K562 (cell line): Measurements from ENCODE around the gene RPL27. TPM values are rescaled to one million over a fixed set of nuclear protein-coding genes. Genes with fewer than 3 reads are reported as not detected.

Experiments
- ARHGAP35 ChIP-seq: fragments of 450-650 bp; IDR thresholded peaks from 2 replicates; pipeline ENCODE4 v1.6.1; 2018; ENCODE audit not compliant: partially characterized antibody
- BCOR ChIP-seq: fragments of 450-650 bp; IDR thresholded peaks from 2 replicates; pipeline ENCODE4 v1.6.1; 2016
- CBX1 ChIP-seq: sonication (generic); IDR thresholded peaks from 2 replicates; pipeline ENCODE4 v1.6.1; 2016; ENCODE audit warnings: antibody characterized with exemption, low read depth, mild to moderate bottlenecking
- FOXA3 ChIP-seq, 2 experiments: fragments of 450-650 bp in 1 of 2; sonication (generic) in 1 of 2; formaldehyde crosslinking; IDR thresholded peaks in 1 of 2; conservative IDR thresholded peaks in 1 of 2; 2 replicates each; pipeline versions ENCODE4 v1.4.0 to v1.8.0; 2020 to 2022; ENCODE audit warnings: mild to moderate bottlenecking in 2 of 2, missing genetic modification reagents in 1 of 2
- KAT2B ChIP-seq: IDR thresholded peaks from one replicate; pipeline ENCODE4 v1.6.1; 2012; ENCODE audit warnings: low read depth, mild to moderate bottlenecking, control low read depth, inconsistent platforms, low read length, moderate library complexity
- KLF10 ChIP-seq: fragments of 250-450 bp; sonication (Bioruptor Pico); IDR thresholded peaks from 2 replicates; pipeline ENCODE4 v1.6.1; 2021; ENCODE audit warnings: matching md5 sums
- KLF16 ChIP-seq: IDR thresholded peaks from 2 replicates; pipeline ENCODE4 v1.6.1; 2016; ENCODE audit warnings: antibody characterized with exemption
- MCM7 ChIP-seq, 2 experiments: fragments of 450-650 bp; IDR thresholded peaks; 2 replicates each; pipeline ENCODE4 v1.6.1; 2016 to 2018
- NCOA2 ChIP-seq, 2 experiments: fragments of 450-650 bp; IDR thresholded peaks; 2 replicates each; pipeline ENCODE4 v1.6.1; 2018; ENCODE audit warnings: mild to moderate bottlenecking in 2 of 2, moderate library complexity in 1 of 2; ENCODE audit not compliant: partially characterized antibody in 2 of 2
- NFRKB ChIP-seq: fragments of 450-650 bp; IDR thresholded peaks from 2 replicates; pipeline ENCODE4 v1.6.1; 2016; ENCODE audit warnings: low read depth
- PHB2 ChIP-seq: fragments of 450-650 bp; IDR thresholded peaks from 2 replicates; pipeline ENCODE4 v1.6.1; 2017; ENCODE audit warnings: low read depth
- SMARCB1 ChIP-seq: IDR thresholded peaks from 2 replicates; pipeline ENCODE4 v1.6.1; 2011; ENCODE audit warnings: improper control_type of control experiment, low read depth; ENCODE audit not compliant: insufficient read length
- TEAD2 ChIP-seq: fragments of 450-650 bp; IDR thresholded peaks from 2 replicates; pipeline ENCODE4 v1.6.1; 2016; ENCODE audit warnings: missing genetic modification characterization, control low read depth, missing compliant biosample characterization
- ZKSCAN1 ChIP-seq: fragments of 150-350 bp; IDR thresholded peaks from 2 replicates; pipeline ENCODE4 v1.6.1; 2016; ENCODE audit warnings: low read depth, low read length
- polyA plus RNA-seq, 8 experiments: library from polyadenylated mRNA; depleted of rRNA in 4 of 8; stranded (reverse) in 5 of 8; unstranded in 3 of 8; fragments of >200 nt; fragmentation: Nextera tagmentation in 2 of 8; fragmentation: Illumina TruSeq in 1 of 8; extraction: Ambion mirVana in 2 of 8; extraction: Trizol in 1 of 8; gene quantifications; 2 replicates each; pipeline versions ENCODE4 v1.2.1 to v1.2.3, GENCODE V29; 2011 to 2014; ENCODE audit warnings: inconsistent platforms in 1 of 8, missing spikeins in 1 of 8
- total RNA-seq, 7 experiments: library from RNA; depleted of rRNA in 6 of 7; stranded (reverse); fragments of >200 nt in 6 of 7; fragmentation: Illumina TruSeq in 2 of 7; extraction: Trizol in 2 of 7; gene quantifications; 2 replicates each; pipeline versions ENCODE4 v1.2.1 to v1.2.3, GENCODE V29; 2011 to 2021; ENCODE audit warnings: low replicate concordance in 1 of 7
- TF ChIP-seq, protein P1 (sequence below): sonication (generic); formaldehyde crosslinking; IDR thresholded peaks from 2 replicates; pipeline ENCODE4 v1.8.1; 2023; ENCODE audit warnings: mild to moderate bottlenecking, missing genetic modification reagents
- TF ChIP-seq, protein P2 (sequence below): fragments of 450-650 bp; IDR thresholded peaks from 2 replicates; pipeline ENCODE4 v1.6.1; 2014; ENCODE audit warnings: low read depth, mild to moderate bottlenecking, moderate library complexity, borderline replicate concordance
- TF ChIP-seq, protein P3 (sequence below): fragments of 250-450 bp; sonication (Bioruptor Pico); IDR thresholded peaks from 2 replicates; pipeline ENCODE4 v1.5.0; 2022; ENCODE audit warnings: mild to moderate bottlenecking
- TF ChIP-seq, protein P4 (sequence below): sonication (generic); formaldehyde crosslinking; IDR thresholded peaks from 2 replicates; pipeline ENCODE4 v1.5.0; 2020; ENCODE audit warnings: missing genetic modification reagents
- TF ChIP-seq, protein P5 (sequence below), 2 experiments: fragments of 450-650 bp in 1 of 2; sonication (generic) in 1 of 2; formaldehyde crosslinking; conservative IDR thresholded peaks; 2 replicates each; pipeline versions ENCODE4 v1.4.0 to v1.8.1; 2020 to 2022; ENCODE audit warnings: mild to moderate bottlenecking in 1 of 2, missing genetic modification reagents in 1 of 2
- TF ChIP-seq, protein P6 (sequence below): sonication (generic); formaldehyde crosslinking; IDR thresholded peaks from 2 replicates; pipeline ENCODE4 v1.8.1; 2023; ENCODE audit warnings: mild to moderate bottlenecking, missing genetic modification reagents, moderate library complexity
- TF ChIP-seq, protein P7 (sequence below): fragments of 250-450 bp; sonication (Bioruptor Pico); IDR thresholded peaks from 2 replicates; pipeline ENCODE4 v1.5.0; 2021

Gene RPL27
- total and polyA plus RNA-seq, 9 of the 15 experiments (the other 6 are each of a cell fraction or from before 2014, with no cell fraction given) = 1,539 to 6,155 (median 3,710) TPM

DNA sequence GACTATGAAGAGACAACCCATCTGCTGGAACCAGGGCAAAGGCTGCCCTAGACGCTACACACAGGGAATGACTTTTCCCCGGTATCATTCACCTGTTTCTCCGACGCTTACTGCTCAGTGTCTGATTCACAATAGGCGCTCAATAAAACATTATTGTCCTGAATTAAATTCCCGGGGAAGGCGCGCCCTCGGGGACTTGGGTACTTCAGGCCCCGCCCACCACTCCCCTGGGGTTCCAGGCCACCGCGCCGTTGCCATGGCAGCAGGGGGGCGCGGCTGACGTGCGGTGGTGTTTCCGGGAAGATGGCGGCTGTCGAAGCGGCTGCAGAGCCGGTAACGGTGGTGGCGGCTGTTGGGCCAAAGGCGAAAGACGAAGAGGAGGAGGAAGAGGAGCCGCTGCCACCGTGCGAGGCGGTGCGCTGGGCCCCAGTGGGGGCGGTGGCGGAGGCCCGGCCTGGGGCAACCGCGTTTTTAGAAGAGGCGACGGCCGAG, 17.9 kb upstream of the RPL27 start, which contains the start of gene RUNDC1 (continued):
- TF ChIP-seq, protein P1, sequence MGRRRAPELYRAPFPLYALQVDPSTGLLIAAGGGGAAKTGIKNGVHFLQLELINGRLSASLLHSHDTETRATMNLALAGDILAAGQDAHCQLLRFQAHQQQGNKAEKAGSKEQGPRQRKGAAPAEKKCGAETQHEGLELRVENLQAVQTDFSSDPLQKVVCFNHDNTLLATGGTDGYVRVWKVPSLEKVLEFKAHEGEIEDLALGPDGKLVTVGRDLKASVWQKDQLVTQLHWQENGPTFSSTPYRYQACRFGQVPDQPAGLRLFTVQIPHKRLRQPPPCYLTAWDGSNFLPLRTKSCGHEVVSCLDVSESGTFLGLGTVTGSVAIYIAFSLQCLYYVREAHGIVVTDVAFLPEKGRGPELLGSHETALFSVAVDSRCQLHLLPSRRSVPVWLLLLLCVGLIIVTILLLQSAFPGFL = 0 out of 2 replicates have a peak, but pooled peaks have one; percentile 16
- TF ChIP-seq, protein P2, sequence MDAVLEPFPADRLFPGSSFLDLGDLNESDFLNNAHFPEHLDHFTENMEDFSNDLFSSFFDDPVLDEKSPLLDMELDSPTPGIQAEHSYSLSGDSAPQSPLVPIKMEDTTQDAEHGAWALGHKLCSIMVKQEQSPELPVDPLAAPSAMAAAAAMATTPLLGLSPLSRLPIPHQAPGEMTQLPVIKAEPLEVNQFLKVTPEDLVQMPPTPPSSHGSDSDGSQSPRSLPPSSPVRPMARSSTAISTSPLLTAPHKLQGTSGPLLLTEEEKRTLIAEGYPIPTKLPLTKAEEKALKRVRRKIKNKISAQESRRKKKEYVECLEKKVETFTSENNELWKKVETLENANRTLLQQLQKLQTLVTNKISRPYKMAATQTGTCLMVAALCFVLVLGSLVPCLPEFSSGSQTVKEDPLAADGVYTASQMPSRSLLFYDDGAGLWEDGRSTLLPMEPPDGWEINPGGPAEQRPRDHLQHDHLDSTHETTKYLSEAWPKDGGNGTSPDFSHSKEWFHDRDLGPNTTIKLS = peak; percentile 27; the same call in 1 of the 2 replicates
- TF ChIP-seq MCM7 (IDR thresholded peaks at IDR 0.05) (no peak), KLF16 (no peak), TEAD2 (tag) (no peak), BCOR (no peak), NCOA2 (IDR thresholded peaks at IDR 0.05; ENCODE audit: partially characterized antibody in 2 of 2) (no peak), SMARCB1 (no peak), PHB2 (no peak), NFRKB (0 out of 2 replicates have a peak, but pooled peaks have one; percentile 28), KAT2B (no peak), ARHGAP35 (no peak), CBX1 (0 out of 2 replicates have a peak, but pooled peaks have one; percentile 24), KLF10 (no peak), FOXA3 (CRISPR knock-in tag; conservative IDR thresholded peaks at IDR 0.05 in 1 of 2, IDR thresholded peaks at IDR 0.05 in 1 of 2) (no peak), ZKSCAN1 (no peak)
- TF ChIP-seq, protein P3, sequence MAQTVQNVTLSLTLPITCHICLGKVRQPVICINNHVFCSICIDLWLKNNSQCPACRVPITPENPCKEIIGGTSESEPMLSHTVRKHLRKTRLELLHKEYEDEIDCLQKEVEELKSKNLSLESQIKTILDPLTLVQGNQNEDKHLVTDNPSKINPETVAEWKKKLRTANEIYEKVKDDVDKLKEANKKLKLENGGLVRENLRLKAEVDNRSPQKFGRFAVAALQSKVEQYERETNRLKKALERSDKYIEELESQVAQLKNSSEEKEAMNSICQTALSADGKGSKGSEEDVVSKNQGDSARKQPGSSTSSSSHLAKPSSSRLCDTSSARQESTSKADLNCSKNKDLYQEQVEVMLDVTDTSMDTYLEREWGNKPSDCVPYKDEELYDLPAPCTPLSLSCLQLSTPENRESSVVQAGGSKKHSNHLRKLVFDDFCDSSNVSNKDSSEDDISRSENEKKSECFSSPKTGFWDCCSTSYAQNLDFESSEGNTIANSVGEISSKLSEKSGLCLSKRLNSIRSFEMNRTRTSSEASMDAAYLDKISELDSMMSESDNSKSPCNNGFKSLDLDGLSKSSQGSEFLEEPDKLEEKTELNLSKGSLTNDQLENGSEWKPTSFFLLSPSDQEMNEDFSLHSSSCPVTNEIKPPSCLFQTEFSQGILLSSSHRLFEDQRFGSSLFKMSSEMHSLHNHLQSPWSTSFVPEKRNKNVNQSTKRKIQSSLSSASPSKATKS (CRISPR knock-in tag) = no peak
- TF ChIP-seq, protein P4, sequence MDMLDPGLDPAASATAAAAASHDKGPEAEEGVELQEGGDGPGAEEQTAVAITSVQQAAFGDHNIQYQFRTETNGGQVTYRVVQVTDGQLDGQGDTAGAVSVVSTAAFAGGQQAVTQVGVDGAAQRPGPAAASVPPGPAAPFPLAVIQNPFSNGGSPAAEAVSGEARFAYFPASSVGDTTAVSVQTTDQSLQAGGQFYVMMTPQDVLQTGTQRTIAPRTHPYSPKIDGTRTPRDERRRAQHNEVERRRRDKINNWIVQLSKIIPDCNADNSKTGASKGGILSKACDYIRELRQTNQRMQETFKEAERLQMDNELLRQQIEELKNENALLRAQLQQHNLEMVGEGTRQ (CRISPR knock-in tag) = no peak
- TF ChIP-seq, protein P5, sequence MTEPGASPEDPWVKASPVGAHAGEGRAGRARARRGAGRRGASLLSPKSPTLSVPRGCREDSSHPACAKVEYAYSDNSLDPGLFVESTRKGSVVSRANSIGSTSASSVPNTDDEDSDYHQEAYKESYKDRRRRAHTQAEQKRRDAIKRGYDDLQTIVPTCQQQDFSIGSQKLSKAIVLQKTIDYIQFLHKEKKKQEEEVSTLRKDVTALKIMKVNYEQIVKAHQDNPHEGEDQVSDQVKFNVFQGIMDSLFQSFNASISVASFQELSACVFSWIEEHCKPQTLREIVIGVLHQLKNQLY (CRISPR knock-in tag; conservative IDR thresholded peaks at IDR 0.05) = no peak
- TF ChIP-seq, protein P6, sequence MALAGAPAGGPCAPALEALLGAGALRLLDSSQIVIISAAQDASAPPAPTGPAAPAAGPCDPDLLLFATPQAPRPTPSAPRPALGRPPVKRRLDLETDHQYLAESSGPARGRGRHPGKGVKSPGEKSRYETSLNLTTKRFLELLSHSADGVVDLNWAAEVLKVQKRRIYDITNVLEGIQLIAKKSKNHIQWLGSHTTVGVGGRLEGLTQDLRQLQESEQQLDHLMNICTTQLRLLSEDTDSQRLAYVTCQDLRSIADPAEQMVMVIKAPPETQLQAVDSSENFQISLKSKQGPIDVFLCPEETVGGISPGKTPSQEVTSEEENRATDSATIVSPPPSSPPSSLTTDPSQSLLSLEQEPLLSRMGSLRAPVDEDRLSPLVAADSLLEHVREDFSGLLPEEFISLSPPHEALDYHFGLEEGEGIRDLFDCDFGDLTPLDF (CRISPR knock-in tag) = no peak
- TF ChIP-seq, protein P7, sequence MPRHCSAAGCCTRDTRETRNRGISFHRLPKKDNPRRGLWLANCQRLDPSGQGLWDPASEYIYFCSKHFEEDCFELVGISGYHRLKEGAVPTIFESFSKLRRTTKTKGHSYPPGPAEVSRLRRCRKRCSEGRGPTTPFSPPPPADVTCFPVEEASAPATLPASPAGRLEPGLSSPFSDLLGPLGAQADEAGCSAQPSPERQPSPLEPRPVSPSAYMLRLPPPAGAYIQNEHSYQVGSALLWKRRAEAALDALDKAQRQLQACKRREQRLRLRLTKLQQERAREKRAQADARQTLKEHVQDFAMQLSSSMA (CRISPR knock-in tag) = no peak
